ENCODE data around the gene PPFIBP2.

PPFIBP2 gene

DNA sequence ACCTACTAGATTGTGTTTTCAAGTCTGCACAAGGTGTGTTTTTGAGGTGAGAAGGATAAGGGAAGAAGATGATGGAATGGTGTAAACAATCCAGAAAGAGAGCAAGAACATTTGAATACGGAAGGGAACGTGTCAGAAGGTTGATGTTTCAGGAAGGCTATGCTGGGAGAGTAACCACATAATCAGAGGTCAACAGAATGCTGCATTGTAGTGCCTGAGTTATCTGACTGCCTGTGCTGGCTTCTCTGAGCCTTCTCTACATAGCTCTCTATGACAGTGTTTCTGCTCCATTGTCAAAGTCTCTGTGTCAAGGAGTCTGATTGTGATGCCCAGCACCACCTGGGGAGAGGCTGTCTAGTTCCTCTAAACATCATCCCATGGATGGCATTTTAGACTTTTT is 85.4 kb downstream of the PPFIBP2 start:
- Histone ChIP-seq H3K27me3 (ENCODE audit: insufficient read depth, insufficient read length) (no peaks in the 10 kb centered on the region), H3K9me3 (ENCODE audit: insufficient read depth, low read length) (no peaks in the 10 kb centered on the region), H3K4me3 (ENCODE audit: insufficient read length, low read depth) (no peak overlapping the region), H3K36me3 (ENCODE audit: insufficient read depth, insufficient read length, low read length) (no peaks in the 10 kb centered on the region), H3K4me1 (ENCODE audit: insufficient read depth, insufficient read length) (peaks cover 4% of the 10 kb centered on the region), H3K9ac (ENCODE audit: insufficient read length, low read depth) (no peak overlapping the region)
- TF ChIP-seq SUZ12 (IDR thresholded peaks at IDR 0.05; ENCODE audit: extremely low read depth, insufficient read depth, insufficient read length), result no peak
- TF ChIP-seq YY1 (IDR thresholded peaks at IDR 0.05; ENCODE audit: insufficient read depth, insufficient read length), result no peak
- no peak for DNase-seq (ENCODE audit: low read depth, low spot score)

DNA sequence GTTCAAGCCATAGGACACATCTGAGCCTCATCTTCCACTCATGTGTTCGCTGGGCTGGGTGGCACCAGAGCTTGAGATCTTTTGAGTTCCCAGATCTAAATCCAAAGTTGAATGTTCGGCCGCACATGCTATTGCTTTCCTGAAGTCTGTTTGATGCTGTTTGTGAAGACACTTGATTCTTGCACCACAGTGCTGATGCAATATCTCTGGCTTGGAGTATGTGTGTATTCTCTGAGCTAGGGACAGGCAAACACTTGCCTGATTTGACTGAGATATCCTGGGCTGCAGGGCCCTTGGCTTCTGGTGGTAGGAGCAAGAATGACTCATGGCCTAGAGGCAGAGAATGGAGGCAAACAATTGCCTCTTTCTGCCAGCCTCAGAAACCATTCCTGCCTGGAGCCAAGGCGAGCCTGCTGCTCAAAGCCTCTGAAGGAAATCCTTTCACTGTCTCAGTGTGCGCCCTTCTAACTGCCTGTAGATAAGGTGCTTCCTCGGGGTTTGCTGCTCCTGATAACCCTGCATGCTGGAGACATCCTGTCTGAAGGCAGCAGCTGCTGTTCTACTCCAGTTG is 86.5 kb downstream of the PPFIBP2 start:
- peaks cover 4% of the 10 kb centered on the region for H3K4me1 ChIP-seq (ENCODE audit: insufficient read depth, insufficient read length)
- no peak for DNase-seq (ENCODE audit: low read depth, low spot score)
- H3K27me3 ChIP-seq (ENCODE audit: insufficient read depth, insufficient read length), result no peaks in the 10 kb centered on the region
- no peaks in the 10 kb centered on the region for H3K9me3 ChIP-seq (ENCODE audit: insufficient read depth, low read length)
- TF ChIP-seq YY1 (IDR thresholded peaks at IDR 0.05; ENCODE audit: insufficient read depth, insufficient read length), result no peak
- no peak for TF ChIP-seq ZNF274 (IDR thresholded peaks at IDR 0.05; ENCODE audit: low read depth, low read length)
- no peak for TF ChIP-seq SUZ12 (IDR thresholded peaks at IDR 0.05; ENCODE audit: extremely low read depth, insufficient read depth, insufficient read length)
- H3K9ac ChIP-seq (ENCODE audit: insufficient read length, low read depth), result no peak overlapping the region
- no peak overlapping the region for H3K4me3 ChIP-seq (ENCODE audit: insufficient read length, low read depth)
- H3K36me3 ChIP-seq (ENCODE audit: insufficient read depth, insufficient read length, low read length), result no peaks in the 10 kb centered on the region

DNA sequence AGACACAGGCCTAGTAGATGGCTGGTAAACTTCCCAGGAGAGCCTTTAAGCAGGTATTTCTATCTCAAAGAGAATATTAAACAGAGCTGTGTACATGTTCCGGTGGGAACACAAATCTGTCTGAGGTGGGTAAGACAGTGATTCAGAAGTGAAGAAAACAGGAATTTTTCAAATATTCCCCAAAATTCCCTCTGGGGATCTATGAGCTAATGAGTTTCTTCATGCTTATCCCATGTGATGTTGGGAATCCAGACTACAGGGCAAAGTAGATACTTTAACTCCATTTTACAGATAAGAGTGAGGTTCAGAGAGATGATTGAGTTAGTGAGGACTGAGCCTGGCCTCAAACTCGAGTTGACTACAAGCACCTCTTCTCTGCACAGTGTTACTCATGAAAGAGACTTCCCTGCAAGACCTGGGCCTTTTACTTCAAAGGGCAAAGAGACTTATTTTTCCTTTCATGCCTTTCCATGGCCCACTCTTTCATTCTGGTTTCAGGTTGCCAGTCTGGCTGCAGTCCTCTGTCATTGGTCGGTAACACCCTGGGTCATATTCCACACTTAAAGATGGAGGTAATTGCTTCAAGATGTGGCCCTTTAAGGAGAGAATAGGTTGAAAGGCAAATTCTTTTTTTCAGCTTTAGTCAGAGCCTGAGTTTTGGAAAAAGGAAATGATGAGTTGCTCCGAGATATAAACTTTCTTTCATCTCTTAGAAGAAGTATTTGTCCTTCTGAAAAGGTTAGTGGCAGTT is 89.4 kb downstream of the PPFIBP2 start:
- no peak for DNase-seq (ENCODE audit: low read depth, low spot score)
- H3K9ac ChIP-seq (ENCODE audit: insufficient read length, low read depth), result no peak overlapping the region
- TF ChIP-seq SUZ12 (IDR thresholded peaks at IDR 0.05; ENCODE audit: extremely low read depth, insufficient read depth, insufficient read length), result no peak
- TF ChIP-seq YY1 (IDR thresholded peaks at IDR 0.05; ENCODE audit: insufficient read depth, insufficient read length), result no peak
- TF ChIP-seq ZNF274 (IDR thresholded peaks at IDR 0.05; ENCODE audit: low read depth, low read length), result no peak

DNA sequence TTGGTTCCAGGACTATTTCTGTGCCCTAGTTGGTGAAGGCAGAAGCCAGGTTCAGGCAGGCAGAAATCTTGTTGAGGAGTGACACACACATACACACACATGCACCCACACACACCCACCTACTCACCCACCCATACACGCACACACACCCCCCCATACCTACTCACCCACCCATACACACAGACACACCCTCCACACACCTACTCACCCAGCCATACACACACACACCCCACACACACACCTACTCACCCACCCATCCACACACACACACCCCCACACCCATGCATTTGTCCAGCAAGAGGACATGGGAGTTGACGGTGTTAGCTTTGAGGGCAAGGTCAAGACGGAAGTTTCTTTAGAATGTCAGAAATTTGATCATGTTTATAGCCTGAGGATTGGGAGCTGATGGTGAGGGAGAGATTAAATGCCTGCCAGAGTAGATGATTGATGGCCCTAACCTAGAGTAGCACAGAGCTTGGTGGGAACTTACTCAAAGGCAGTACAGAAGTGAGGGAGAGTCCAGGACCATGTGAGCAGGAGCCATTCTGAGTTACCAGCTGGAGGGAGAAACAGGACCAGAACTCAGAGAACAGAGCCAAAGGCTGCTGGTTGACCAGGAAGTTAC is 90.6 kb downstream of the PPFIBP2 start:
- no peak for DNase-seq (ENCODE audit: low read depth, low spot score)
- no peaks in the 10 kb centered on the region for H3K36me3 ChIP-seq (ENCODE audit: insufficient read depth, insufficient read length, low read length)
- peaks cover 4% of the 10 kb centered on the region for H3K4me1 ChIP-seq (ENCODE audit: insufficient read depth, insufficient read length)
- H3K9ac ChIP-seq (ENCODE audit: insufficient read length, low read depth), result no peak overlapping the region
- TF ChIP-seq YY1 (IDR thresholded peaks at IDR 0.05; ENCODE audit: insufficient read depth, insufficient read length), result no peak
- no peak for TF ChIP-seq SUZ12 (IDR thresholded peaks at IDR 0.05; ENCODE audit: extremely low read depth, insufficient read depth, insufficient read length)
- TF ChIP-seq ZNF274 (IDR thresholded peaks at IDR 0.05; ENCODE audit: low read depth, low read length), result no peak
- no peak overlapping the region for H3K4me3 ChIP-seq (ENCODE audit: insufficient read length, low read depth)
- H3K9me3 ChIP-seq (ENCODE audit: insufficient read depth, low read length), result no peaks in the 10 kb centered on the region
- no peaks in the 10 kb centered on the region for H3K27me3 ChIP-seq (ENCODE audit: insufficient read depth, insufficient read length)

More for the DNA sequence above, 89.4 kb downstream of the PPFIBP2 start:
- no peaks in the 10 kb centered on the region for H3K36me3 ChIP-seq (ENCODE audit: insufficient read depth, insufficient read length, low read length)
- H3K27me3 ChIP-seq (ENCODE audit: insufficient read depth, insufficient read length), result no peaks in the 10 kb centered on the region
- H3K4me3 ChIP-seq (ENCODE audit: insufficient read length, low read depth), result no peak overlapping the region
- no peaks in the 10 kb centered on the region for H3K9me3 ChIP-seq (ENCODE audit: insufficient read depth, low read length)
- peaks cover 4% of the 10 kb centered on the region for H3K4me1 ChIP-seq (ENCODE audit: insufficient read depth, insufficient read length)

DNA sequence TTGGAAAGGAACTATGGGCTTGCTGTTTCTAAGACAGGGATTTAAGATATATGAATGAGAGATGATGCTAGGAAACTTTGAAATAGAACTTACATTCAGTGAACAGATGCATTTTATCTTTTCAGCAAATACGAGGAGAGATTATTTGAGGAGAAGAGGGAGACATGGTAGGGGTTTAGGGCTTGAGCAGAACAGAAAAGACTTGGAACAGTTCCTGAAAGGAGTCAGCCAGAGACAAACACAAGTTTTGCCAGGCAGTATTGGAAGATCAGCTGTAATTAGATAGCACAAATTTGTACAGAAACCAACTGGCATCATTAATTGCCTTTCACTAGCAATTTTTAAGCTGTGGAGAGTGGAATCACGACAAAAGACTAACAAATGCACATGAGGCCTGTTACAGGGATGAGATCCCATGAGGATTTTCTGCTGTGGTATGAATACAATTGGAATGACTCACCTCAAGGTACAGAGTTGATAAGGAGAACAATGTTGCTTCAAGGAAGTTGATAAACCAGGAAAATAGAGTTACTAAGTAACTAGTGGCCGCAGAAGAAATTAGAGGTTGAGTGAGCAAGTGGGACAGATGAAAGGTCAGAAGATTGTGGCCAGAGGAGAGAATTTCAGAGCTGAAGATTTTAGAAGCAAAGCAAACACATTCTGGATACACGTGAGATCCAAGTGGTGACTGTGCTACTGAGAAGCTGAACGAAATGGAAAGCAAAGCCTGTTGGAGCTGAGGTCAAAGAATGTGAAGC is 91.6 kb downstream of the PPFIBP2 start:
- Histone ChIP-seq H3K4me1 (ENCODE audit: insufficient read depth, insufficient read length) (no peaks in the 10 kb centered on the region), H3K9ac (ENCODE audit: insufficient read length, low read depth) (no peak overlapping the region), H3K27me3 (ENCODE audit: insufficient read depth, insufficient read length) (no peaks in the 10 kb centered on the region), H3K4me3 (ENCODE audit: insufficient read length, low read depth) (no peak overlapping the region), H3K36me3 (ENCODE audit: insufficient read depth, insufficient read length, low read length) (no peaks in the 10 kb centered on the region), H3K9me3 (ENCODE audit: insufficient read depth, low read length) (no peaks in the 10 kb centered on the region)
- DNase-seq (ENCODE audit: low read depth, low spot score), result no peak
- TF ChIP-seq ZNF274 (IDR thresholded peaks at IDR 0.05; ENCODE audit: low read depth, low read length) (no peak), SUZ12 (IDR thresholded peaks at IDR 0.05; ENCODE audit: extremely low read depth, insufficient read depth, insufficient read length) (no peak), YY1 (IDR thresholded peaks at IDR 0.05; ENCODE audit: insufficient read depth, insufficient read length) (no peak)

DNA sequence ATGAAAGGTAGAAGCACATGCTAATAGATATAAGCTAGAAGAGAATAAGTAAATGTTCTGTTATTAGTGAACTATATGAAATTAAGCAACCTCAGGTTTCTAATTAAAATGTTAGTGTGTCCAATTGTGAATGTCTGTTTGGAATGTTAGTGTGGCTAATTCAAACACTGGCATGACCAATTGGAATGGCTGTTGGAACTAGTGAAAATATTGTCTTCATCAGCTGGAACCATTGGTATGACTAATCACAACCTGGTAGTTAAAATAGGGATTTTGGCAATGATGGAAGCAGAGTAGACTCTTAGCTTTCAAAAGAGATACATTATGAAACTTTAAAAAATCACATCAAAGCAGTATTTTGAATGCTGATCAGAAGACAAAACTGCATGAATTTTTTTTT is 92.7 kb downstream of the PPFIBP2 start:
- Histone ChIP-seq H3K4me3 (ENCODE audit: insufficient read length, low read depth) (no peak overlapping the region), H3K9me3 (ENCODE audit: insufficient read depth, low read length) (no peaks in the 10 kb centered on the region), H3K27me3 (ENCODE audit: insufficient read depth, insufficient read length) (no peaks in the 10 kb centered on the region), H3K4me1 (ENCODE audit: insufficient read depth, insufficient read length) (no peaks in the 10 kb centered on the region), H3K9ac (ENCODE audit: insufficient read length, low read depth) (no peak overlapping the region), H3K36me3 (ENCODE audit: insufficient read depth, insufficient read length, low read length) (no peaks in the 10 kb centered on the region)
- TF ChIP-seq SUZ12 (IDR thresholded peaks at IDR 0.05; ENCODE audit: extremely low read depth, insufficient read depth, insufficient read length), result no peak
- no peak for TF ChIP-seq YY1 (IDR thresholded peaks at IDR 0.05; ENCODE audit: insufficient read depth, insufficient read length)
- TF ChIP-seq ZNF274 (IDR thresholded peaks at IDR 0.05; ENCODE audit: low read depth, low read length), result no peak
- no peak for DNase-seq (ENCODE audit: low read depth, low spot score)

DNA sequence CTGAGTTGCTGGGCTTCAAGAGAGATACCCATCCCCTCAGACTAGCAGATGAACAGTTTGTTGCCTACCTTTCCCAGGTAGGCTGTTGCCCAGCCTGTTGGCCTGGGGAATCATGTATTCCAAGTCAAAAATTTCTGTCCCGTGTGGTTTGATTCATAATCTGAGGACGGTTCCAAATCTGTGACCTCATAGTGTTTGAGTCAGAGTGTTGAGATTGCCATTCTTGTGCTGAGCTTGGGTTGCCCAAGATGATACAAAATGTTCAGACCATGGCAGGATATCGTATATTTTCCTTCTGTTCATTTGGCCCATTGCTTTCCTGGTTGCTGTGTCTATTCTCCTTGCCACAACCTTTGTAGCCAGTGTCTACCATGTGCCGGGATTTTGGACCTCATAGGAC is 95.2 kb downstream of the PPFIBP2 start:
- Histone ChIP-seq H3K27me3 (ENCODE audit: insufficient read depth, insufficient read length) (no peaks in the 10 kb centered on the region), H3K4me3 (ENCODE audit: insufficient read length, low read depth) (no peak overlapping the region), H3K36me3 (ENCODE audit: insufficient read depth, insufficient read length, low read length) (no peaks in the 10 kb centered on the region), H3K9ac (ENCODE audit: insufficient read length, low read depth) (no peak overlapping the region), H3K9me3 (ENCODE audit: insufficient read depth, low read length) (no peaks in the 10 kb centered on the region), H3K4me1 (ENCODE audit: insufficient read depth, insufficient read length) (peaks cover 7% of the 10 kb centered on the region)
- TF ChIP-seq SUZ12 (IDR thresholded peaks at IDR 0.05; ENCODE audit: extremely low read depth, insufficient read depth, insufficient read length) (no peak), ZNF274 (IDR thresholded peaks at IDR 0.05; ENCODE audit: low read depth, low read length) (no peak), YY1 (IDR thresholded peaks at IDR 0.05; ENCODE audit: insufficient read depth, insufficient read length) (no peak)
- no peak for DNase-seq (ENCODE audit: low read depth, low spot score)

All from NT2/D1 (cell line).